NAMALWA (cell line): ENCODE results near the gene LBP.
"Not testable (repeated sequence)": the region's sequence is repeated elsewhere in the genome, so short reads cannot be mapped to it uniquely, and the experiment has no call there.

ENCODE experiments used
- DNase-seq: peaks from one replicate; pipeline ENCODE4 v3.0.0-alpha.2; 2015; ENCODE audit warnings: low spot score

LBP gene

DNA sequence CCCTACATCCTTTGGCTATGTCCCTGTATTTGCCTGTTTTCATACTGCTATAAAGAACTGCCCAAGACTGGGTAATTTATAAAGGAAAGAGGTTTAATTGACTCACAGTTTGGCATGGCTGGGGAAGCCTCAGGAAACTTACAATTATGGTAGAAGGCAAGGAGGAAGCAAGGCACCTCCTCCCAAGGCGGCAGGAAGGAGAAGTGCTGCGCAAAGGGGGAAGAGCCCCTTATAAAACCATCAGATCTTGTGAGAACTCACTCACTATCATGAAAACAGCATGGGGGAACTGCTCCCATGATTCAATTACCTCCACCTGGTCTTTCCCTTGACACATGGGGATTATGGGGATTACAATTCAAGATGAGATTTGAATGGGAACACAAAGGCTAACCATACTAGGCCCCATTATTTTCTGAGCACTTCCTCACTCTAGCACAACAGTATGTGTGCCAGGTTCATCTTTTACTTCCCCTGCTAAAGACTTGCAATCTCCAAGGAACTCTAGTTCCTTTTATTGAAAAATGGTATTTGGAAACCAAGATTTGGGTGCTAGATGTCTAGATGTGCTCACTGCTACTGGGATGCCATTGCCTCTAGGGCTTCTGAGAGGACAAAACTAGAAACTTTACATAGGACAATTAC lies 49.6 kb downstream of the LBP start:
- DNase-seq: not testable (repeated sequence)

DNA sequence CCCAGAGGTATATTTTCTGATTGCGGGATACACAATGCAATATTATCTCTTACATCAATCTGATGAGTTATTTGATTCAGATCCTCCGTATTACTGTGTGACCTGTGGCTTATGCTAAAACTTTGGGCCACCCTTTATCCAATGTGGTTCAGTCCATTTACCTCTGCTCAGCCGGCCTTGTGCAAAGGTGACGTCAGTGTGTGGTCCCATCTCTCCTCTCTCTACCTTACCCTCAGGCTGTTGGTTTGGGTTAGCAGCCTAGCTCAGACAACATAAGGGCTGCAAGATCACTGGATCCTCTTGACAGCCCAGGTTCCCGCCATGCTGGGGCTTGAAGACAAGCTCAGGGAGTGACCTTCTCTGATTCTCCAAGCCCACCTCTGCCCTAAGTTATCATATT lies 55.8 kb downstream of the LBP start:
- DNase-seq: no peak

GRCh38 chr20:38402816-38403215 lies 56.5 kb downstream of the LBP start:
- DNase-seq: no peak

DNA sequence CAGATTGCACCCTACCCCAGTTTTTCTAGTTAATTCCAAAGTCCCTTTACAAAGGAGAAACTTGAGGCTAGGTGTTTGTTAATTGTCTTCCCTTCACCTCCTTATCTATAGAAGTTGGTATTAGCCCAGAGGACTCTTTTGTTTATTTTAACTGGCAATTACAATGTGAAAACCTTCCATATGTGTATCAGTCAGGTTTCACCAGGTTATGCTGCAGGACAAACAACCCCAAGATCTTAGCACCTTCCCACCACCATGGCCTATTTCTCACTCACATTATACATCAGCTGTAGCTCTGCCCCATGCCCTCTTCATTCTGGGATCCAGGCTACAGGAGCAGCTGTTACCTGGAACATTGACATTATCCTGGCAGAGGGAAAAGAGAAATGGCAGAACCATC lies 57.7 kb downstream of the LBP start:
- DNase-seq: no peak

GRCh38 chr20:38405132-38405531 lies 58.9 kb downstream of the LBP start:
- no peak for DNase-seq

- DNase-seq: no peak
Measured at GRCh38 chr20:38406476-38406875, 60.2 kb downstream of the LBP start.

DNA sequence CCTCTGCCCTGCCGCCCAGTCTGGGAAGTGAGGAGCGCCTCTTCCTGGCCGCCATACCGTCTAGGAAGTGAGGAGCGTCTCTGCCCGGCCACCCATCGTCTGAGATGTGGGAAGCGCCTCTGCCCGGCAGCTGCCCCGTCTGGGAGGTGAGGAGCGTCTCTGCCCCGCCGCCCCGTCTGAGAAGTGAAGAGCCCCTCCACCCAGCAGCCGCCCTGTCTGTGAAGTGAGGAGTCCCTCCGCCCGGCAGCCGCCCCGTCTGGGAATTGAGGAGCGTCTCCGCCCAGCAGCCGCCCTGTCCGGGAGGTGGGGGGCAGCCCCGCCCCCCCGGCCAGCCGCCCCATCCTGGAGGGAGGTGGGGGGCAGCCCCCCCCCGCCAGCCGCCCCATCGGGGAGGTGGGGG lies 61.0 kb downstream of the LBP start:
- no peak for DNase-seq

- not testable (repeated sequence) for DNase-seq
Measured at GRCh38 chr20:38407822-38408221, 61.5 kb downstream of the LBP start.

GRCh38 chr20:38412877-38413577 lies 66.7 kb downstream of the LBP start:
- no peak for DNase-seq

- no peak for DNase-seq
Measured at GRCh38 chr20:38414769-38415450, 68.6 kb downstream of the LBP start.

DNA sequence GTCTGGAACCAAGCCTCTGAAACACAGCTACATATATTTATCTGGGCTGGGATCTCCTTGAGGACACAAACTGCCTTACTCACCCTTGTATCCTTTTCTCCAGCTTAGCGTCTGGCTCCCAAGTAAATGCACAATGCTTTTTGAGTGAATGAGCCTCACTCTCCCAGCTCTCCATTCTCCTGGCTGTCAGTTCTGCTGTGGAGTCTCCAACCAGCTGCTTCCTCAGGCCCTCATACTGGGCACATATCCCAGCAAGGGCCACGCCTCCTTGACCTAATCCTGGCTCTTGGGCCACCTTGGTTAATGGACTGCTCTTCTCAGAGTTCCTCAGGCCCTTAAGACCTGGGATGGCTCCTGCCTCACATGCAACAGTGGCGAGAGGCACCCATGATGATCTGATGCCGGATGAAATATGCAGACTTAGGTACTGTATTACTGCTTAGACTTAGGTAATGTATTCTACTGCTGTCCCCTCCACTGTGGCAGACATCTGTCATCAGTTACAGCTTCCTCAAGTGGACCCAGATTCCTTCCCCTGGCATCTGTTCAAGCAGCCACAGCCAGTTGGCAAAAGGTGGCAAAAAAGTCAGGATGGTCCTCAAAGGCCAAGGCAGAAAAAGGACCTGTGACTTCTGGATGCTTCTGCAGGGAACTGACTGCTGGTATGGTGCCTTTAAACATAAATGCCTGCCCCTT lies 72.4 kb downstream of the LBP start:
- no peak for DNase-seq

DNA sequence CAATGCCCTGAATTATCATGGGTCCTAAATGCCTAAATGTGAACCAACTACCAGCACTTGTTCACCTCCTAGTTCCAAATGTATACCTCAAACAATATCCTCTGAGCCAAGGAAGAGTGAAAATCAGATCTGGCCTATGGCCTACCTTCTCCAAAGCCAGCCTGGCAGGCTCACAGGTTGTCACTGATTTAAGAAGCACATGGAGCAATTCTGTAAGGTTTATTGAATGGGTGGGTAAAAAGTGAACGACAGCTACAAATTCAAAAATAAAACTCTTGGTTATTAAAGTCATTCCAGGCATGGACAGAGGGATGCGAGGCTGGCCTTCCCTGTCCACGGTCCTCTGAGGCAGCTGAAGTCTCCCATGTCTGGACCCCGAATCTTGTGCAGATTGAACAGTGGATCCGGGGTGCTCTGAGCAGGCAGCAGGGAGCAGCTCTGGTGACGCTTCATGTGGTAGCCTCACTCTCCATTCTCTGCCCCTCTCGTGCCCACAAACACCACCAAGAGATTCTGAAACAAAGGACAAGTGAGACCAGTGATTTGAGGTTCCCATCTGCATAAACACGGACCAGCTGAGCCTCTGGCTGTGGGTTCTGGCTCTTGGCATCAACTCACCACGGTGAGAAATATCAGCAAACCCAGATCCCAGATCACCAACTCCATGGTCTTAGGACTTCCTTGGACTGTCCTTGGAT lies 74.3 kb downstream of the LBP start:
- DNase-seq: no peak

GRCh38 chr20:38421915-38422314 lies 75.6 kb downstream of the LBP start:
- no peak for DNase-seq

- no peak for DNase-seq
Measured at GRCh38 chr20:38423541-38423940, 77.3 kb downstream of the LBP start.

GRCh38 chr20:38424401-38424800 lies 78.1 kb downstream of the LBP start:
- no peak for DNase-seq

GRCh38 chr20:38426006-38426897 lies 80.0 kb downstream of the LBP start:
- no peak for DNase-seq
